Activated naive CD8-positive, alpha-beta T cell treated with anti-CD3 and anti-CD28 coated beads, Interleukin-2, amount 50 U/mL, for 24 hours (primary cell): ENCODE data around the gene CCNI2.
A peak's percentile ranks its signal among the peaks of the same experiment; 100 is the strongest.

Experiments used
- ATAC-seq: fragments of 150-1000 bp; cut with Tn5 transposase; one replicate; pipeline ENCODE4 v1.10.0; 2021
- DNase-seq: peaks from one replicate; pipeline ENCODE4 v3.0.0; 2021
- H3K27ac Mint-ChIP-seq: one replicate; pipeline ENCODE4 v1.8.0; 2021; ENCODE audit warnings: mild to moderate bottlenecking, mixed read lengths
- H3K27me3 Mint-ChIP-seq: one replicate; pipeline ENCODE4 v1.8.0; 2021; ENCODE audit warnings: mixed read lengths
- H3K36me3 Mint-ChIP-seq: one replicate; pipeline ENCODE4 v1.8.0; 2021; ENCODE audit warnings: low read depth, mixed read lengths
- H3K4me1 Mint-ChIP-seq: one replicate; pipeline ENCODE4 v1.8.0; 2021; ENCODE audit warnings: mixed read lengths
- H3K4me3 Mint-ChIP-seq: one replicate; pipeline ENCODE4 v1.8.0; 2021; ENCODE audit warnings: mild to moderate bottlenecking, moderate library complexity, mixed read lengths
- H3K9me3 Mint-ChIP-seq: one replicate; pipeline ENCODE4 v1.8.0; 2021; ENCODE audit warnings: mixed read lengths

Gene CCNI2, protein sequence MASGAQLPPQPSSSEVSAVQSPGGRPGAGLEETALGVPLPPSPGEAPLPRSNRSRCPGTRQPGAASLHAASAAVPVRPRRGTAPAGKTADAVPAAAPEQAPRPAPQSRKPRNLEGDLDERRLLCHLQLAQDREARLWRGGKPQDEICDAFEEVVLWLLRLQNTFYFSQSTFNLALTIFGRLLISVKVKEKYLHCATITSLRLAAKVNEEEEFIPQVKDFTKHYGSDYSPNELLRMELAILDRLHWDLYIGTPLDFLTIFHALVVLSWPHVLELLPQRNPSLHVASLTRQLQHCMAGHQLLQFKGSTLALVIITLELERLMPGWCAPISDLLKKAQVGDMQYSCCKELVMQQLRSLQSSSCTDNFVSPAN

GRCh38 chr5:132746954-132747615 is at the start of gene CCNI2:
Gene CCNI2, plus strand, starts transcription at chr5:132747426. Its CDS starts 70 bp downstream, at chr5:132747496.
- Mint-ChIP-seq H3K27me3 (peaks cover 24% of the 10 kb centered on the region), H3K9me3 (no peaks in the 10 kb centered on the region), H3K36me3 (no peaks in the 10 kb centered on the region), H3K27ac (peak within 1 kb of the TSS; percentile 49), H3K4me3 (peak within 1 kb of the TSS; percentile 71), H3K4me1 (peaks cover 25% of the 10 kb centered on the region)
- DNase-seq = peak; percentile 55
- peak; percentile 79 for ATAC-seq

DNA sequence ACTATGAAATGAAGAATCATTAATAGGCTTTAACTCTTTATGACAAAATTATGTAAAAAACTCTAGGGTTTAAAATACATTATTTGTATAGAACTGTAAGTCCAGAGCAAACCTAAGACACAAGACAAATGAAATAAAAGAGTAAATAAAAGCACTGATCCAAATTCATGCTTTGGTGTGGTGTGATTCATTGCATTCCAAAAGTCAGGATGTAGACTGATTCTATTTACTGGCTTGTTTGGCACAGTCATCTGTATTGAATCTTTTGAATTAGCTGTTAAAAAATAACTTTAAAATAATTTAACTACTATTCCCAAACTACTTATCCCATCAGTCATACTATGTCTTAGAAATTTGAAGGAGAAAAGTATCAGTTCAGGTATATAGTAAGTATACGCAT is 42.4 kb upstream of the CCNI2 start:
- Mint-ChIP-seq H3K27ac (no peak overlapping the region), H3K36me3 (peaks cover 24% of the 10 kb centered on the region), H3K4me3 (no peak overlapping the region), H3K4me1 (no peaks in the 10 kb centered on the region), H3K9me3 (no peaks in the 10 kb centered on the region), H3K27me3 (no peaks in the 10 kb centered on the region)
- ATAC-seq (no peak), DNase-seq (no peak)

DNA sequence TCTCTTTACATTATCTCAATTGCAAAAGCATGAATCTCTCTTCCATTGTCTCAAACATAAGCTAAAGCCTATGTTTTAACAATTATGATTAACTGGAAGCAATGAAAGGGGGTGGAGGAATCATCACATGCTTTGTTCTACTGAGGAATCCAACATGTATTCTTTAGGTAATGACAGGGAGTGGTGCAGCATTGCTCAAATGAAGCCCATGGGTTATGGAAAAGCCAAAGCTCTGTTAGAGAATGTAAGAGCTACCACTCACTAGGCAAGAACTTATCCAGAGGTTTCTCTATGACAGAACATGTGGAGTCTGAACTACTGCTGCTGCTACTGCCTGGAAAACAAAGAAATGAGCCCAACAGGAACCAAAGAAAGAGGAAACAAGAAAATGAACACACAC is 38.6 kb upstream of the CCNI2 start:
- no peaks in the 10 kb centered on the region for H3K9me3 Mint-ChIP-seq
- ATAC-seq (no peak), DNase-seq (no peak)
- no peaks in the 10 kb centered on the region for H3K4me1 Mint-ChIP-seq
- H3K27me3 Mint-ChIP-seq = no peaks in the 10 kb centered on the region
- peaks cover 2% of the 10 kb centered on the region for H3K36me3 Mint-ChIP-seq
- no peak overlapping the region for H3K27ac Mint-ChIP-seq
- no peak overlapping the region for H3K4me3 Mint-ChIP-seq

DNA sequence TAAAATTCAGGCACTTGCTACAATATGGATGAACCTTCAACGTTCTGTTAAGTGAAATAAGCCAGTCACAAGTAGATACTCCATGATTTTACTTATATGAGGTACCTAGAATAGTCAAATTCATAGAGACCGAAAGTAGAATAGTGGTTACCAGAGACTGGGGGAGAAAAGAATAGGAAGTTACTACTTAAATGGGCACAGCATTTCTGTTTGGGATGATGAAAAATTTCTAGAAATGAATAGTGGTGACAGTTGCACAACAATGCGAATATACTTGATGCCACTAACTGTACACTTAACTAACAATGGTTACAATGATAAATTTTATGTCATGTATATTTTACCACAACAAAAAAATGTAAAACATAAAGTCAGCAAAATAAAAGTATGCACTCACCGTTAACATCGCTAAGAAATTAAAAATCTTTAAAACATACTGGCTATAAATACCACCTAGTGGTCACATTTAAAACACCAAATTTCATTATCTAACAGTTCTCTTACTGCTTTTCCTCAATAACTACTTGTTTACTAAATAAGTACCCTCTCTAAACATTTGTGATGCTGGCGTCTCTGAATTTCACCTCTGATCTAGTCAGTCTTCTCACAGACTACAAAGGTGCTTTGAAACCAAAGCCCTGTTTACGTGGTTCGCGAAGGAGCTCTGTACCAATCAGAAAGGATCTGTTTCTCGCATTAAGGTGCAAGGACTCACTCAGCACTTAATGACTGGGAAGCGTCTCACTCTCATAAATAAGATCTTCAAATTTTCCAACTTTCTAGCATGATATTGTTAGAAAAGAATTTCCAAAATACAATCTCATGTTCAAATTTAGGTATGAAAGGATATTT is 32.5 kb upstream of the CCNI2 start:
- H3K4me1 Mint-ChIP-seq = peaks cover 14% of the 10 kb centered on the region
- DNase-seq = no peak
- H3K9me3 Mint-ChIP-seq = no peaks in the 10 kb centered on the region
- no peaks in the 10 kb centered on the region for H3K27me3 Mint-ChIP-seq
- peaks cover 2% of the 10 kb centered on the region for H3K36me3 Mint-ChIP-seq
- no peak overlapping the region for H3K27ac Mint-ChIP-seq
- ATAC-seq = peak; percentile 33
- H3K4me3 Mint-ChIP-seq = peak overlapping the region; percentile 0

DNA sequence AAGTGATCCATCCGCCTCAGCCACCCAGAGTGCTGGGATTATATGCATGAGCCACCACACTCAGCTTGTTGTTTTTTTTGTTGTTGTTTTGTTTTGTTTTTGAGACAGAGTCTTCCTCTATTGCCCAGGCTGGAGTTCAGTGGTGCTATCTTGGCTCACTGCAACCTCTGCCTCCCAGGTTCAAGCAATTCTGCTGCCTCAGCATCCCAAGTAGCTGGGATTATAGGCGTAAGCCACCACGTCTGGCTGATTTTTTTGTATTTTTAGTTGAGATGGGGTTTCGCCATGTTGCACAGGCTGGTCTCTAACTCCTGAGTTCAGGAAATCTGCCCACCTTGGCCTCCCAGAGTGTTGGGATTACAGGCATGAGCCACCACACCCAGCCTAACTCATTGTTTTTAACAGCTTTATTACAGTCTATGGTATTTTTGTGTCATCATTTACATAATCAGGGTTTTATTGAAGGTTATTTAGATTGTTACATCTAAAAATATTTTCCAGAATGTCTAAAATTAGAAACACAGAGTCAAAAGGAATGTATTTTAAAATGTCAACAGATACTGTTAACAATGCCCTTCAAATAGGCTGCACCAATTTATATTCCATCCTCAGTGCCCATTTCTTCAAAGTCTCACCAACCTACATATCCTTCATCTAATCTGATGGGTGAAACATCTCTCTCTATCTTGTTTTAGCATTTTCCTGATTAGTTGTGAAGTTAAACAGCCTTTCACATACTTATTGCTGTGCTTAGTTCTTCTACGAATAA is 28.5 kb upstream of the CCNI2 start:
- no peak for DNase-seq
- H3K27me3 Mint-ChIP-seq = no peaks in the 10 kb centered on the region
- no peaks in the 10 kb centered on the region for H3K9me3 Mint-ChIP-seq
- H3K36me3 Mint-ChIP-seq = peaks cover 5% of the 10 kb centered on the region
- H3K27ac Mint-ChIP-seq = no peak overlapping the region
- H3K4me3 Mint-ChIP-seq = no peak overlapping the region
- H3K4me1 Mint-ChIP-seq = peaks cover 14% of the 10 kb centered on the region
- ATAC-seq = no peak

DNA sequence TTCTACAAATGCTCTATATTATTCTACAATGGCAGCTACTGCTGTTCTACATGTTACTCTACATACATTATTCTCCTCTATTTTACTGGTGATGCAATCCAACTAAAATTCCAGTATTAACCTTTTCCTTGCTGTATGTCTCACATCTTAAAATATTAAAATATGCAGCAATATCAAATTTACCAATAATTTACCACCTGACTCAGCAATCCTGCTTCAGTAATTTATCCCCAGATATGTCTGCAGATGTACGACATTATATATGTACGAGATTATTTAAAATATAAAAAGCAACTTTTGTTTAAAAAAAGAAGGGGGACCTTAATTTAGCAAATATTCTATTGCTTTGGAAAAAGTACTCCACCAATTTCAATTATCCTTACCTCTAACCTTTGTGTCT is 21.5 kb upstream of the CCNI2 start:
- Mint-ChIP-seq H3K36me3 (peaks cover 12% of the 10 kb centered on the region), H3K4me1 (peaks cover 5% of the 10 kb centered on the region), H3K4me3 (no peak overlapping the region), H3K27me3 (no peaks in the 10 kb centered on the region), H3K9me3 (no peaks in the 10 kb centered on the region), H3K27ac (no peak overlapping the region)
- DNase-seq (no peak), ATAC-seq (no peak)

DNA sequence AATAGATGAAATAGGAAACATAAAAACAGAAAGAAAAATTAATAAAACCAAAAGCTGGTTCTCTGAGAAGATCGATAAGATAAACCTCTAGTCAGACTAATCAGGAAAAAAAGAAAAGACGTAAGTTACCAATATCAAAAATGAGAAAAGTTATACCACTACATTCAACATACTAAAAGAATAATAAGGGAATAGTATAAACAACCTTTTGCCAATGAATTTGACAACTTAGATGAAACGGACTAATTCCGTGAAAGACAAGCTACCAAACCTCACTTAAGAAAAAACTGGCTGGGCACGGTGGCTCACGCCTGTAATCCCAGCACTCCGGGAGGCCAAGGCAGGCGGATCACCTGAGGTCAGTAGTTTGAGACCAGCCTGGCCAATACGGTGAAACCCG is 17.3 kb upstream of the CCNI2 start:
- H3K36me3 Mint-ChIP-seq = peaks cover 3% of the 10 kb centered on the region
- DNase-seq (no peak), ATAC-seq (no peak)
- no peak overlapping the region for H3K27ac Mint-ChIP-seq
- H3K4me1 Mint-ChIP-seq = peaks cover 5% of the 10 kb centered on the region
- H3K4me3 Mint-ChIP-seq = no peak overlapping the region
- no peaks in the 10 kb centered on the region for H3K9me3 Mint-ChIP-seq
- no peaks in the 10 kb centered on the region for H3K27me3 Mint-ChIP-seq

DNA sequence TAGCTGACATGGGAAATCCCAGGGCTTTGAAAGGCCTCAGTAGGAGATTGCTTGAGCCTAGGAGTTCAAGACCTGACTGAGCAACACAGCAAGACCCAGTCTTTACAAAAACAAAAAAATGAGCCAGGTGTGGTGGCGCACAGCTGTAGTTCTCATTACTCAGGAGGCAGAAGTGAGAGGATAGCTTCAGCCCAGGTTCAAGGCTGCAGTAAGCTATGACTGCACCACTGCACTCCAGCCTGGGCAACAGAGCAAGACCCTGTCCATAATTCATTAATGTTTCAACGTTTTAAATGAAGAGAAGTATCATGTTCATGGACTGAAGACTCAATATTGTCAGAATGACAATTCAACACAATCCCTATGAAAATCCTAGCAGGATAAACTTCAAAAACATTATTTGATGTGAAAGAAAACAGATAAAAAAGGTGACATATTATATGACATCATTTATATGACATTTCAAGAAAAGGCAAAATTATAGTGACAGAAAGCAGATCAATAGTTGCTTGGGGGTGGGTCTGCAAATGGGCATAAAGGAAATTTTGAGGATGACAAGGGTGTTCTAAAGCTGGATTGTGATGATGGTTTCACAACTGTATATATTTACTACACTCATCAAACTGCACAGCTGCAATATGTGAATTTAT is 13.6 kb upstream of the CCNI2 start:
- H3K4me1 Mint-ChIP-seq = peaks cover 28% of the 10 kb centered on the region
- H3K9me3 Mint-ChIP-seq = no peaks in the 10 kb centered on the region

GRCh38 chr5:132734687-132735086 is 12.5 kb upstream of the CCNI2 start:
- H3K27me3 Mint-ChIP-seq = no peaks in the 10 kb centered on the region
- no peak overlapping the region for H3K4me3 Mint-ChIP-seq
- H3K36me3 Mint-ChIP-seq = peaks cover under 1% of the 10 kb centered on the region
- no peaks in the 10 kb centered on the region for H3K9me3 Mint-ChIP-seq
- H3K27ac Mint-ChIP-seq = no peak overlapping the region
- ATAC-seq (no peak), DNase-seq (no peak)
- peaks cover 28% of the 10 kb centered on the region for H3K4me1 Mint-ChIP-seq

More for the DNA sequence above, 13.6 kb upstream of the CCNI2 start:
- Mint-ChIP-seq H3K36me3 (peaks cover 2% of the 10 kb centered on the region), H3K4me3 (no peak overlapping the region), H3K27me3 (no peaks in the 10 kb centered on the region), H3K27ac (no peak overlapping the region)
- ATAC-seq (no peak), DNase-seq (no peak)

- Mint-ChIP-seq H3K4me3 (peak within 1 kb of the TSS; percentile 83), H3K9me3 (no peaks in the 10 kb centered on the region), H3K4me1 (peaks cover 28% of the 10 kb centered on the region), H3K27me3 (peaks cover 6% of the 10 kb centered on the region), H3K27ac (peak within 1 kb of the TSS; percentile 91), H3K36me3 (no peaks in the 10 kb centered on the region)
- ATAC-seq (peak; percentile 91), DNase-seq (peak; percentile 99)
Measured at GRCh38 chr5:132736853-132737833, 10.1 kb upstream of the CCNI2 start, which contains the start of gene KIF3A. Gene KIF3A, minus strand, starts transcription at chr5:132737546. Its CDS starts 127 bp downstream, at chr5:132737419.

DNA sequence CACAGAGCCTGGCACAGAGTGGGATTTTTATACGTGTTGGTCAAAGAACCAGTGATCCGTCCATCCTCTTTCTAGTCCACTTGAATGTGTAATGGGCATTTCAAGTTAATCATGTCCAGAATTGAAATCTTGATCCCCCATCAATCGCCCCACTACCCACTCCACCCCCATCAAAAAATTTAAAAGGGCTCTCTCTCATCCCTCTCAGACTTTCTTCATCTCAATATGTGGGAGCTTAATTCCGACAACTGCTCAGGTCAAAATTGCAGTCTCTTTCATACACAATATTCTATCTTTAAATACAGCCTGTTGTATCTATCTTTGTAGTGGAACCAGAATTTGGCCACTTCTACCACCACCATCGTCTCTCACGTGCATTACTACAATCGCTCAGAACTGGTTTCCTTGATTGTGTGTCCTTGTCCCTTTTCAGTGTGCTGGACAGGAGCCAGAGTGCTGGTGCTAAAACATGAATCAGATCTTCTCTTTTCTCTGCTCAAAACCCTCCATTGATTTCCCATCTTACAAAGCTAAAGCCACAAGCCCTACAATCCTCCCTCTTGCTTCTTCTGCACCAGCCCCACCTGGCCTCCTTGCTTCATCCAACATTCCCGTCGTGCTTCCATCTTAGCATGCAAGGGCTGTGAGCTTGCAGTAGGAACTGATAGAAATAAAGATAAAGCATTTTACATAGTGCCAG is 9.1 kb upstream of the CCNI2 start:
- H3K27ac Mint-ChIP-seq = peak overlapping the region; percentile 91
- no peak for DNase-seq
- H3K36me3 Mint-ChIP-seq = no peaks in the 10 kb centered on the region
- H3K4me3 Mint-ChIP-seq = peak overlapping the region; percentile 83
- ATAC-seq = no peak
- H3K9me3 Mint-ChIP-seq = no peaks in the 10 kb centered on the region
- peaks cover 9% of the 10 kb centered on the region for H3K27me3 Mint-ChIP-seq
- H3K4me1 Mint-ChIP-seq = peaks cover 28% of the 10 kb centered on the region

DNA sequence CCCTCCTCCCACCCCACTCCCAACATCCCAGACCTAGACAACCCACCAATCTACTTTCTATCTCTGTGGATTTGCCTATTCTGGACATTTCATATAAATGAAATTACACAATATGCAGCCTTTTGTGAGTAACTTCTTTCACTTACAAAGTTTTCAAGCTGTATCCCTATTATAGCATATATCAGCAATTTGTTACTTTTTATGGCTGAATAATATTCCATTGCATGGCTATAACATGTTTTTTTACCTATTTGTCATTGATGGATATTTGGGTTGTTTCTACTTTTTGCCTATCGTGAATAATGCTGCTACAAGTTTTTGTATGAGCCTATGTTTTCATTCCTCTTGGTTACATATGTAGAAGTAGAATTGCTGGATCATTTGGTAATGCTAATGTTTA is 8.0 kb upstream of the CCNI2 start:
- Mint-ChIP-seq H3K4me3 (no peak overlapping the region), H3K4me1 (peaks cover 28% of the 10 kb centered on the region), H3K27me3 (peaks cover 10% of the 10 kb centered on the region), H3K36me3 (no peaks in the 10 kb centered on the region), H3K27ac (no peak overlapping the region), H3K9me3 (no peaks in the 10 kb centered on the region)
- ATAC-seq (no peak), DNase-seq (no peak)
